ENCODE results near the gene NRCAM. TPM values are rescaled to one million over a fixed set of nuclear protein-coding genes. Genes with fewer than 3 reads are reported as not detected.
A peak's percentile ranks its signal among the peaks of the same experiment; 100 is the strongest.

The NRCAM gene
- total and polyA plus RNA-seq, 10 of the 15 experiments (the other 5 are each of a cell fraction or from before 2014, with no cell fraction given) = 0.30 to 2.0 (median 1.0) TPM

DNA sequence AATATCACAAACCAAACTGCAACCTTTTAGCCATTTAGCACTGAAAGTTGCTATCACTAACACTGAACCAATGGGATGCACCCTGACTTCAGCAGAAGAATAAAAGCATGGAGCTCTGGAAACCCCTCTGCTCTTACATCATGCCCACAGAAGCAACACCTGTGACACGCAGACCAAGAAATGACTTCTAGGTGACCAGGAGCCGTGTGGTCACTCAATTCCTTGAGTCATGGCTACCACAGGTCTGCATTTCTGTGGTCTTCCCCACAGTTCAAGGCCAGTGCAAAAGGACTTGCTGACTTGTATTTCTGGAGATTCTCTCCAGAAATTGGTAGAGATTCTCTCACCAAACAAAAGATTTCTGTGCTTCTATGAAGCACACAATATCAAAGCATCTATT, 38.3 kb downstream of the NRCAM start:
- SMC1A ChIA-PET (ENCODE audit: uncharacterized antibody, unreplicated experiment) = interaction anchor here (1.0 kb wide), 1 partner anchor 15 kb away, joined by 3 read pairs; no protein-coding TSS in a partner anchor
- no peak for DNase-seq (ENCODE audit: low read depth, low spot score)
- BruUV-seq (replicated peaks) = no TSS peak
- H3K27ac ChIP-seq (ENCODE audit: control insufficient read depth, insufficient read depth) = no peak overlapping the region
- ATAC-seq = no peak
- no peak overlapping the region for H2AFZ ChIP-seq (ENCODE audit: control insufficient read depth, low read depth, low read length)
- TF ChIP-seq RUNX3 (IDR thresholded peaks at IDR 0.05; ENCODE audit: low read length) = peak; percentile 32; the same call in 1 of the 2 replicates
- no peak for TF ChIP-seq SMARCA5 (IDR thresholded peaks at IDR 0.05)
- H3K9me3 ChIP-seq (replicated peaks; ENCODE audit: control insufficient read depth, insufficient read depth, low read length) = no peaks in the 10 kb centered on the region
- H3K36me3 ChIP-seq (ENCODE audit: control insufficient read depth in 2 of 2, insufficient read depth in 2 of 2, low read length in 1 of 2) = no peaks in the 10 kb centered on the region
- POLR2A ChIA-PET = no interaction called here
- peaks cover 18% of the 10 kb centered on the region for H3K4me1 ChIP-seq (ENCODE audit: control insufficient read depth, insufficient read depth, low read length)
- H3K4me2 ChIP-seq (ENCODE audit: control insufficient read depth, insufficient read depth) = no peak overlapping the region
- RAD21 ChIA-PET (ENCODE audit: unreplicated experiment) = no interaction called here
- CTCF ChIA-PET = interaction anchor here (0.6 to 0.8 kb wide), 2 partner anchors 13 to 176 kb away, joined by 3 read pairs; no protein-coding TSS in a partner anchor
- in situ Hi-C loops (cut with MboI) (no loop called here), intact Hi-C loops (cut with micrococcal nuclease; ENCODE audit: unreplicated experiment) (no loop called here)
- no peaks in the 10 kb centered on the region for H3K79me2 ChIP-seq (ENCODE audit: control insufficient read depth, insufficient read depth, low read length)
- H4K20me1 ChIP-seq (ENCODE audit: control insufficient read depth, insufficient read depth) = no peaks in the 10 kb centered on the region
- no peak overlapping the region for H3K4me3 ChIP-seq
- FAIRE-seq = no peak
- no peak overlapping the region for H3K9ac ChIP-seq (ENCODE audit: control insufficient read depth, insufficient read depth, low read length)
- H3K27me3 ChIP-seq (replicated peaks in 1 of 2; ENCODE audit: control insufficient read depth in 2 of 2, insufficient read depth in 2 of 2, low read length in 1 of 2) = no peaks in the 10 kb centered on the region; a peak in 1 of 4 replicates
- WGBS (ENCODE audit: insufficient coverage, insufficient replicate concordance, low lambda C conversion rate, missing lambda C conversion rate) = 28% methylated on average over 2 of the region's 2 CpGs

DNA sequence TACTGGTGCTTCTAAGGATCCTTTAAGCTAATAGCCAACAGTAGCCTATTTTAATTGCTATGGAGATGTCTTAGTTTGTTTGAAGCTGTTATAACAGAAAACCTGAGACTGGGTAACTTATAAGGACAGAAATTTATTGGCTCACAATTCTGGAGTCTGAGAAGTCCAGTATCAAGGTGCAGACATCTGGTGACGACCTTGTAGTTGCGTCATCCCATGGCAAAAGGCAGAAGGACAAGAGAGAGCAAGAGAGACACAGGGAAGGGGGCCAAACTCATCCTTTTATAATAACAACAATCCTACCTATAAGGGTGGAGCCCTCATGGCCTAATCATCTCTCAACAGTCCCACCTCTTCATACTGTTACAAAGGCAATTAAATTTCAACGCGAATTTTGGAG, 39.1 kb downstream of the NRCAM start:
- intact Hi-C loops (cut with micrococcal nuclease; ENCODE audit: unreplicated experiment) = no loop called here
- H3K4me2 ChIP-seq (ENCODE audit: control insufficient read depth, insufficient read depth) = no peak overlapping the region

More for the DNA sequence above, 39.1 kb downstream of the NRCAM start:
- WGBS (ENCODE audit: insufficient coverage, insufficient replicate concordance, low lambda C conversion rate, missing lambda C conversion rate) = 91% methylated on average over 4 of the region's 4 CpGs
- CTCF ChIA-PET = interaction anchor here (0.8 to 1.4 kb wide), 2 partner anchors 14 to 34 kb away, joined by 3 read pairs; no protein-coding TSS in a partner anchor
- DNase-seq (ENCODE audit: low read depth, low spot score) (no peak), FAIRE-seq (no peak), ATAC-seq (no peak)
- no peaks in the 10 kb centered on the region; a peak in 2 of 4 replicates for H3K27me3 ChIP-seq (replicated peaks in 1 of 2; ENCODE audit: control insufficient read depth in 2 of 2, insufficient read depth in 2 of 2, low read length in 1 of 2)
- no peaks in the 10 kb centered on the region for H4K20me1 ChIP-seq (ENCODE audit: control insufficient read depth, insufficient read depth)
- POLR2A ChIA-PET = no interaction called here
- SMC1A ChIA-PET (ENCODE audit: uncharacterized antibody, unreplicated experiment) = interaction anchor here (0.8 to 1.0 kb wide), 2 partner anchors 9 to 14 kb away, joined by 3 to 4 read pairs; no protein-coding TSS in a partner anchor
- no peak overlapping the region for H3K9ac ChIP-seq (ENCODE audit: control insufficient read depth, insufficient read depth, low read length)
- in situ Hi-C loops (cut with MboI) = no loop called here
- no peaks in the 10 kb centered on the region for H3K36me3 ChIP-seq (ENCODE audit: control insufficient read depth in 2 of 2, insufficient read depth in 2 of 2, low read length in 1 of 2)
- TF ChIP-seq ATF7 (IDR thresholded peaks at IDR 0.05; ENCODE audit: low read depth) (no peak), RBBP5 (conservative IDR thresholded peaks at IDR 0.05) (no peak), HDGF (IDR thresholded peaks at IDR 0.05) (no peak), NR2C2 (IDR thresholded peaks at IDR 0.05; ENCODE audit: borderline replicate concordance, control insufficient read depth, insufficient read length, low read depth) (no peak)
- TF ChIP-seq, protein P1, sequence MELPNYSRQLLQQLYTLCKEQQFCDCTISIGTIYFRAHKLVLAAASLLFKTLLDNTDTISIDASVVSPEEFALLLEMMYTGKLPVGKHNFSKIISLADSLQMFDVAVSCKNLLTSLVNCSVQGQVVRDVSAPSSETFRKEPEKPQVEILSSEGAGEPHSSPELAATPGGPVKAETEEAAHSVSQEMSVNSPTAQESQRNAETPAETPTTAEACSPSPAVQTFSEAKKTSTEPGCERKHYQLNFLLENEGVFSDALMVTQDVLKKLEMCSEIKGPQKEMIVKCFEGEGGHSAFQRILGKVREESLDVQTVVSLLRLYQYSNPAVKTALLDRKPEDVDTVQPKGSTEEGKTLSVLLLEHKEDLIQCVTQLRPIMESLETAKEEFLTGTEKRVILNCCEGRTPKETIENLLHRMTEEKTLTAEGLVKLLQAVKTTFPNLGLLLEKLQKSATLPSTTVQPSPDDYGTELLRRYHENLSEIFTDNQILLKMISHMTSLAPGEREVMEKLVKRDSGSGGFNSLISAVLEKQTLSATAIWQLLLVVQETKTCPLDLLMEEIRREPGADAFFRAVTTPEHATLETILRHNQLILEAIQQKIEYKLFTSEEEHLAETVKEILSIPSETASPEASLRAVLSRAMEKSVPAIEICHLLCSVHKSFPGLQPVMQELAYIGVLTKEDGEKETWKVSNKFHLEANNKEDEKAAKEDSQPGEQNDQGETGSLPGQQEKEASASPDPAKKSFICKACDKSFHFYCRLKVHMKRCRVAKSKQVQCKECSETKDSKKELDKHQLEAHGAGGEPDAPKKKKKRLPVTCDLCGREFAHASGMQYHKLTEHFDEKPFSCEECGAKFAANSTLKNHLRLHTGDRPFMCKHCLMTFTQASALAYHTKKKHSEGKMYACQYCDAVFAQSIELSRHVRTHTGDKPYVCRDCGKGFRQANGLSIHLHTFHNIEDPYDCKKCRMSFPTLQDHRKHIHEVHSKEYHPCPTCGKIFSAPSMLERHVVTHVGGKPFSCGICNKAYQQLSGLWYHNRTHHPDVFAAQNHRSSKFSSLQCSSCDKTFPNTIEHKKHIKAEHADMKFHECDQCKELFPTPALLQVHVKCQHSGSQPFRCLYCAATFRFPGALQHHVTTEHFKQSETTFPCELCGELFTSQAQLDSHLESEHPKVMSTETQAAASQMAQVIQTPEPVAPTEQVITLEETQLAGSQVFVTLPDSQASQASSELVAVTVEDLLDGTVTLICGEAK (IDR thresholded peaks at IDR 0.05; ENCODE audit: borderline replicate concordance) = no peak
- H3K27ac ChIP-seq (ENCODE audit: control insufficient read depth, insufficient read depth) = no peak overlapping the region
- no peaks in the 10 kb centered on the region for H3K9me3 ChIP-seq (replicated peaks; ENCODE audit: control insufficient read depth, insufficient read depth, low read length)
- peaks cover 18% of the 10 kb centered on the region for H3K4me1 ChIP-seq (ENCODE audit: control insufficient read depth, insufficient read depth, low read length)
- BruUV-seq (replicated peaks) = no TSS peak
- H2AFZ ChIP-seq (ENCODE audit: control insufficient read depth, low read depth, low read length) = no peak overlapping the region
- RAD21 ChIA-PET (ENCODE audit: unreplicated experiment) = no interaction called here
- H3K4me3 ChIP-seq = no peak overlapping the region
- H3K79me2 ChIP-seq (ENCODE audit: control insufficient read depth, insufficient read depth, low read length) = no peaks in the 10 kb centered on the region
